DMS153 (cell line): ENCODE data around the gene OXSM.

Experiments used
- DNase-seq: peaks from one replicate; lab custom pipeline; 2025; lab: John Stamatoyannopoulos, UW

The OXSM gene

GRCh38 chr3:25804676-25805075 lies 14.8 kb downstream of the OXSM start:
- no peak for DNase-seq

GRCh38 chr3:25812644-25813043 lies 22.8 kb downstream of the OXSM start:
- no peak for DNase-seq

DNA sequence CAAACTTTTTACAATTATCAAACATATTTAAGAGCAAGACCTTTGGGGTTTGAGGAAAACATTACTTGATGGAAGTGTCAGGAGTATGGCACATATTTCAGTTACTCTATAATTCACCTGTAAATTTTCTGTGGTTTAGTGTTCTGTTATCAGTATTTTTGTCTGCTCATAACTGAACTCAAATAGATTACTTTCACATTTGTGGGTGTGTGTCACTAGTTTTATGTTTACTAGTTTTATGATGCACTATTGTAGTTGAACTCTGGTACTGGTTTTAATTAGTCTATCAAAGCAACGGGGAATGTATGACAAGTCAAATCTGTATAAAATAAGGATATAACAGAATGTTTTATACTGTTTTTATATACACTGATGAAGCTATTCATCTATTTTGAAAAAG lies 27.2 kb downstream of the OXSM start:
- DNase-seq, result no peak

DNA sequence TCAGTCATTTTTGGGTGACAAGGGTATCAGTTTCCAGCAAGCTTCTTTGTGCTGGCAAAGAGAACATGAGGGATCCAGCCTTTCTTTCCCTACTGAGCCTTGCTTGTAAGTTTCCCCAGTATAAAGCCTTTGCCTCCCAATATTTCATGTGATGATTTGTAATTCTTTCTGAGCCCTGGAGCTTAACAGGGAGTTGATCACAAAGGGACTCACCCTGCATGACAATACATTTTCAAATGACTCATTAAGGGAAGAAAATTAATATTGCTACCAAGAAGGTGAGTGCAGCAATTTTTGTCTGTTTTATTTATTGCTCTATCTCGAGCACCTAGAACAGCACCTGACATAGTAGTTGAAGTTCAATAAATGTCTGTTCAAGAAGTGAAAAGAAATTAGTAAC lies 27.7 kb downstream of the OXSM start:
- DNase-seq, result no peak

- DNase-seq, result no peak
Observed at GRCh38 chr3:25818335-25818734, 28.4 kb downstream of the OXSM start.

- DNase-seq, result no peak
Observed at GRCh38 chr3:25820366-25820765, 30.5 kb downstream of the OXSM start.

DNA sequence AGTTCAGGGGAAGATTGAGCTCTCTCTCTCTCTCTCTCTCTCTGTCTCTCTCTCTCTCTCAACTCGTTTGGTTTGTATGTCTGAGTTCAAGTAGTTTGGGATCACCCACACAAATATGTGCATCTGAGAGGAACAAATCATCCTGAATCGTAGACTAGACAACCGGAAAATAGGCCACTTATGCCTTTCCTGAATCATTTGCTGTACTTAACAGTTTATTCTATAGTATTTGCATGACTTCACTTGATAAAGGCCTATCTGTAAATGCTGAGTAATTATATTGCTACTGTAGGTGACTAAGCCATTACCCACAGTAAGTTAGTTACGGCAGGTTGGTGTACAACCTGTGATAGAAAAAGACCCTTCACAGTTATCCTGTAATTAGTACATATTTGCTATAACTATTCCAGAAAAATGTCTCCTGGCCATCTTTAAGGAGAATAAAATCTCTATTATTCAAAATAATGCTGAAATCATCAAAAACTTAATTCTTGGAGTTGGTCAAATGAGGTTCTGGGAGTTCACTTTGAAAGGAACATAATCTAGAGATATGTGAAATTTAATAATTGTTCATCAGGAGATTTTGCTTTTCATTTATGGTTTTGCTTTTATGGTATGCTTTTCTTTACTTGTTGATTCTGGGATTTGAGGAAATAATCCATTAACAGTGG lies 31.1 kb downstream of the OXSM start:
- DNase-seq, result no peak

GRCh38 chr3:25821746-25822573 lies 32.1 kb downstream of the OXSM start:
- DNase-seq, result no peak

- no peak for DNase-seq
Observed at GRCh38 chr3:25823314-25823713, 33.4 kb downstream of the OXSM start.

DNA sequence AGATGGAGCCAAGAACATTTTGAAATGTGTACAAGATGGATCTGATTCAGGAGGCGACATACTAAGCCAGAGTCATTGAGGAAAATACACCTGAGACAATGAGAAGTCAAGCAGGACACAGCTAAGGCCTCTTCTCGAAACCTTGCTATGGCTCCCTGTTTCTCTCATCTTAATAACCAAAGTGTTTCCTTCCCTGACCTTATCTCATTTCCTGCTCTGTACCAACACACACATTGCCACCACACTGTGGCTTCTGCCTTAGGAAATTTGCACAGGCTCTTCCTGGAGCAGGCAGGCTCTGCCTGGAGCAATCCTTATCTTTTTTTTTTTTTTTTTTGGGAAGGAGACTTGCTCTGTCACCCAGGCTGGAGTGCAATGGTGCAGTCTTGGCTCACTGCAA lies 36.6 kb downstream of the OXSM start:
- DNase-seq, result no peak

- DNase-seq, result no peak
Observed at GRCh38 chr3:25830373-25831280, 40.7 kb downstream of the OXSM start.

DNA sequence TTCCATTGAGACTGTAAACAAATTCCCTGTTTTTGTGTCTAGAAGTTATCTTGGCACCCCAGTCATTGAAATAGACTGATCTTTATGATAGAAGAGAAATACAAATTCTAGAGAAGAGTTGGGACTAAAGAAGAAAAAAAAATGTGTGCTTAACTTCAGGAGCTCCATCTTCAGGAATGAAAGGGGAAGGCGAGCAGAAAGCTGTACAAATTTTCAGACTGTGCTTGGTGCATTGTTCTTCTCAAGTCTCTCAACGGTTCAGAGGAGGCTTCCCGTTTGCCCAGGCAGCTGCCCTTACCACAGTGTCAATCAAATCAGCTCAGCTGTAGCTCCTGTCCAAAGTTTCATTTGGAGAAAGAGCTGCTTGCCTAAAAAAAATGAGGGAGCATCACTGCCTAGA lies 41.7 kb downstream of the OXSM start:
- DNase-seq, result no peak

- DNase-seq, result no peak
Observed at GRCh38 chr3:25834346-25834745, 44.5 kb downstream of the OXSM start.

GRCh38 chr3:25836579-25836978 lies 46.7 kb downstream of the OXSM start:
- DNase-seq, result no peak

- DNase-seq, result no peak
Observed at GRCh38 chr3:25837038-25837437, 47.1 kb downstream of the OXSM start.

- DNase-seq, result no peak
Observed at GRCh38 chr3:25840099-25840498, 50.2 kb downstream of the OXSM start.

GRCh38 chr3:25843332-25843731 lies 53.4 kb downstream of the OXSM start:
- no peak for DNase-seq
